Liver (tissue), 3 donors: ENCODE data around the gene TTC39C.

Experiments used
- GABPA ChIP-seq, 2 donors: IDR thresholded peaks in 1 of 2; conservative IDR thresholded peaks in 1 of 2; 2 replicates each; pipeline ENCODE4 v1.6.1; 2016; ENCODE audit warnings: antibody characterized with exemption in 2 of 2, mild to moderate bottlenecking in 1 of 2, moderate library complexity in 1 of 2
- RAD21 ChIP-seq, 2 donors: IDR thresholded peaks; 2 replicates each; pipeline ENCODE4 v1.6.1; 2016; ENCODE audit warnings: antibody characterized with exemption in 2 of 2, mild to moderate bottlenecking in 2 of 2
- TF ChIP-seq, protein P1 (sequence below): fragments of 150-350 bp; IDR thresholded peaks from 2 replicates; pipeline ENCODE4 v1.5.1; 2017; ENCODE audit warnings: improper control_type of control experiment, low read depth, low read length; ENCODE audit not compliant: missing input control
- TF ChIP-seq, protein P2 (sequence below): IDR thresholded peaks from 2 replicates; pipeline ENCODE4 v1.6.1; 2016; ENCODE audit warnings: antibody characterized with exemption
- donor health status: healthy.
- donor health status: healthy.

DNA sequence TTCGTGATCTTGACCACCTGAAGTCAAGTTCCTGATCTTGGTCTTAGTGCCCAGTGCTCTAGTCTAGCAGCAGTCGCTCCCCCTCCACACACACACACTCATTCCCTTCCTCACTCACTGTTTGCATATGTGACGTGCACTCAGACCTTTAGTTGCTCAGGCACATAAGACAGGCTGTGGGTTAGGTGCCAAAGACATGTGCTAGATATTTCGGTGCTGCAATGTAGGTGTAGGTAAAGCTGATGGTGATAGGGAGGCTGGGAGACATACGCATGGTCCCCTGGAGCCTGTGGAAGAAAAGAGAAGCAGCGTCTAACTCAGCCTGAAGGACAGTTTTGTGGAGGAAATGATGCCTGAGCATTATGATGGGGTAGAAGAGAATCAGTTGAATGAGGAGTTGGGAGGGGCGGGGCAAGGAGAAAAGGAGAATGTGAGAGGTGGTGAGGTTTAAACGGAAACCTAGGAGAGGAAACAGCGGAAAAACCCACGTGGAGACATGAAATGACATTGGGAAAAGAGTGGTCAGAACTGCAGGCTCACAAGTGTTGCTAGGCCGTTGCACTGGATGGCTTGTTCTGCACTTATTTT is 3.8 kb downstream of the TTC39C start:
- TF ChIP-seq RAD21 (IDR thresholded peaks at IDR 0.05), result no peak
- TF ChIP-seq GABPA (IDR thresholded peaks at IDR 0.05 in 1 of 2, conservative IDR thresholded peaks at IDR 0.05 in 1 of 2), result no peak
- TF ChIP-seq, protein P1, sequence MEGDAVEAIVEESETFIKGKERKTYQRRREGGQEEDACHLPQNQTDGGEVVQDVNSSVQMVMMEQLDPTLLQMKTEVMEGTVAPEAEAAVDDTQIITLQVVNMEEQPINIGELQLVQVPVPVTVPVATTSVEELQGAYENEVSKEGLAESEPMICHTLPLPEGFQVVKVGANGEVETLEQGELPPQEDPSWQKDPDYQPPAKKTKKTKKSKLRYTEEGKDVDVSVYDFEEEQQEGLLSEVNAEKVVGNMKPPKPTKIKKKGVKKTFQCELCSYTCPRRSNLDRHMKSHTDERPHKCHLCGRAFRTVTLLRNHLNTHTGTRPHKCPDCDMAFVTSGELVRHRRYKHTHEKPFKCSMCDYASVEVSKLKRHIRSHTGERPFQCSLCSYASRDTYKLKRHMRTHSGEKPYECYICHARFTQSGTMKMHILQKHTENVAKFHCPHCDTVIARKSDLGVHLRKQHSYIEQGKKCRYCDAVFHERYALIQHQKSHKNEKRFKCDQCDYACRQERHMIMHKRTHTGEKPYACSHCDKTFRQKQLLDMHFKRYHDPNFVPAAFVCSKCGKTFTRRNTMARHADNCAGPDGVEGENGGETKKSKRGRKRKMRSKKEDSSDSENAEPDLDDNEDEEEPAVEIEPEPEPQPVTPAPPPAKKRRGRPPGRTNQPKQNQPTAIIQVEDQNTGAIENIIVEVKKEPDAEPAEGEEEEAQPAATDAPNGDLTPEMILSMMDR, result no peak
- TF ChIP-seq, protein P2, sequence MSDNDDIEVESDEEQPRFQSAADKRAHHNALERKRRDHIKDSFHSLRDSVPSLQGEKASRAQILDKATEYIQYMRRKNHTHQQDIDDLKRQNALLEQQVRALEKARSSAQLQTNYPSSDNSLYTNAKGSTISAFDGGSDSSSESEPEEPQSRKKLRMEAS, result no peak
